Fibroblast of villous mesenchyme (primary cell): ENCODE measurements around the gene TMEM45A. TPM values are rescaled to one million over a fixed set of nuclear protein-coding genes. Genes with fewer than 3 reads are reported as not detected.
"Not testable (repeated sequence)": the region's sequence is repeated elsewhere in the genome, so short reads cannot be mapped to it uniquely, and the experiment has no call there.

Source experiments
- DNase-seq: peaks from one replicate; pipeline ENCODE4 v3.0.0-alpha.2; 2010; ENCODE audit warnings: low read depth
- H3K4me3 ChIP-seq: 2 replicates; pipeline ENCODE4 v1.5.1; 2011; ENCODE audit warnings: low read depth, mild to moderate bottlenecking, low read length
- CTCF ChIP-seq: IDR thresholded peaks from 2 replicates; pipeline ENCODE4 v1.5.1; 2012; ENCODE audit warnings: low read depth, mild to moderate bottlenecking, low read length; ENCODE audit not compliant: insufficient read depth
- total RNA-seq: library from RNA; depleted of rRNA; stranded (reverse); fragments of >200 nt; gene quantifications from 2 replicates; pipeline ENCODE4 v1.2.3, GENCODE V29; 2012

The TMEM45A gene
- total RNA-seq, 1 donor, result 53.1 TPM

- DNase-seq, result no peak
- TF ChIP-seq CTCF, result no peak
These were observed 89.2 kb downstream of the TMEM45A start for GRCh38 chr3:100581650-100582049.

GRCh38 chr3:100582157-100582556, 89.7 kb downstream of the TMEM45A start:
- H3K4me3 ChIP-seq, DNase-seq: not testable (repeated sequence)

More at GRCh38 chr3:100581650-100582049, 89.2 kb downstream of the TMEM45A start:
- no peak overlapping the region for H3K4me3 ChIP-seq

- H3K4me3 ChIP-seq, result no peak overlapping the region
- TF ChIP-seq CTCF, result no peak
- DNase-seq, result no peak
These were observed 91.8 kb downstream of the TMEM45A start for GRCh38 chr3:100584101-100584660.

GRCh38 chr3:100586832-100587231, 94.4 kb downstream of the TMEM45A start:
- H3K4me3 ChIP-seq, result no peak overlapping the region
- no peak for TF ChIP-seq CTCF
- DNase-seq, result no peak

GRCh38 chr3:100588251-100588650, 95.8 kb downstream of the TMEM45A start:
- no peak for DNase-seq
- no peak for TF ChIP-seq CTCF
- H3K4me3 ChIP-seq, result no peak overlapping the region

GRCh38 chr3:100590114-100590839, 97.9 kb downstream of the TMEM45A start:
- DNase-seq, result peak; percentile 80
- H3K4me3 ChIP-seq, result no peak overlapping the region
- peak; percentile 82 for TF ChIP-seq CTCF

- no peak for DNase-seq
- no peak overlapping the region for H3K4me3 ChIP-seq
- TF ChIP-seq CTCF, result no peak
These were observed 98.4 kb downstream of the TMEM45A start for GRCh38 chr3:100590840-100591147.
